ENCODE data around the gene ZDHHC8. TPM values are rescaled to one million over a fixed set of nuclear protein-coding genes. Genes with fewer than 3 reads are reported as not detected.

Gene ZDHHC8
- total RNA-seq, 2 experiments from 2014 or later: 57.9 to 66.3 TPM

DNA sequence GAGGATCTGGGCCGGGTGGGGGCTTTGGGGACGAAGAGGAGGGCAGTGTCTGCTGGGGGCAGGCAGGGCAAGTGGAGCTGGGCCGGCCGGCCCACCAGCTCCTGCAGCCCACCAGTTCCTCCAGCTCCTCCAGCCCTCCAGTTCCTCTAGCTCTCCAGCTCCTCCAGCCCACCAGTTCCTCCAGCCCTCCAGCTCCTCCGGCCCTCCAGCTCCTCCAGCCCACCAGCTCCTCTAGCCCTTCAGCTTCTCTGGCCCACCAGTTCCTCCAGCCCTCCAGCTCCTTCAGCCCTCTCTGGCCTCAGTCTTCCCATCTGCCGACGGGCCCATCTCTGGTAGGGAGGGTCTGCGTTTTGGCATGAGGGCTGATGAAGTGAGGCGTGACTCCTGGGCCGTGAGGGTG lies 28.4 kb downstream of the ZDHHC8 start:
- peaks cover 2% of the 10 kb centered on the region for H3K36me3 Mint-ChIP-seq
- H3K4me1 Mint-ChIP-seq: no peaks in the 10 kb centered on the region
- ATAC-seq (no peak), DNase-seq (no peak)
- H3K4me3 Mint-ChIP-seq: no peak overlapping the region
- no peaks in the 10 kb centered on the region for H3K27me3 Mint-ChIP-seq
- no peak overlapping the region for H3K27ac Mint-ChIP-seq
- H3K9me3 Mint-ChIP-seq (ENCODE audit: low read depth): peaks cover 5% of the 10 kb centered on the region
- CTCF ChIA-PET: no interaction called here

DNA sequence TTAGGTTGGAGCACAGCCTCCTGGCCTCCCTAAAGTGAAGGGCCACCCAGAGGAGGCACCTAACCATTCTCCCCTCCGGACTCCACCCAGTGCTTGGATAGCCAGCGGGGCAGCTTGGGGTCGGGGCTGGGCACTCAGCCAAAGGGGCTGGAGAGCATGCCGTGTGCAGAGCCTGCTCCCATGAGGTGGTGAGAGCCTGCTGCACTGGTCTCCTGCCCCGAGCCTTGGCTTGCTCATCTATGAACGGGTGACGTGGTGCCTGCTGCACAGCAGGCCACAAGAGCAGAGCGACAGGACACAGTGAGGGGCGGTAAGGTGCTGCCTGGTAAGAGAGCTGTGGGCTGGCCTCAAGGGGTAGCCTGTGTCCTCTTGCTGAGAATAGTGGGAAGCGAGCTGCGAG lies 33.3 kb downstream of the ZDHHC8 start:
- Mint-ChIP-seq H3K27ac (no peak overlapping the region), H3K36me3 (peaks cover 2% of the 10 kb centered on the region), H3K4me1 (no peaks in the 10 kb centered on the region), H3K27me3 (no peaks in the 10 kb centered on the region), H3K4me3 (no peak overlapping the region), H3K9me3 (ENCODE audit: low read depth) (peaks cover 5% of the 10 kb centered on the region)
- DNase-seq: no peak
- ATAC-seq: no peak
- CTCF ChIA-PET: interaction anchor here (0.6 kb wide), 1 partner anchor 714 kb away, joined by 3 read pairs; no protein-coding TSS in a partner anchor

DNA sequence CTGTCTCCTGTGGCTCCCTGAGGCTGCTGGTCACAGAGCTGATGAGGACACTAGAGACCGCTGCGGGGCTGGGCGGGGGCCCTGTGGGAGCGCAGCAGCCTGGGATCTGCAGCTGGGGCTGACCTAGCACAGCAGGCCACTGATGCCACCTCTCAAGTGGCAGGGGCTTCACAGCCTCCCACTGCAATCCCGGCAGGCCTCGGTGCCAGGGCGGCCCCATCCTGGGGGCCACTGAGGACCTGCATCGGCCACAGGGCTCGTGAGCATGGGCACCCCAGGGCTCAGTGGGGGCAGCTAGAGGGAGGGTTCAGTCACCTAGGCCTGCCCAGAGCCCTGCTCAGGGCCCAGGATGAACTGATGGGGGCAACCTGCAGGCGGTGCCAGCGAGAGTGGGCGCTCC lies 33.8 kb downstream of the ZDHHC8 start:
- CTCF ChIA-PET: interaction anchor here (0.6 kb wide), 1 partner anchor 715 kb away, joined by 3 read pairs; no protein-coding TSS in a partner anchor
- no peak overlapping the region for H3K27ac Mint-ChIP-seq

DNA sequence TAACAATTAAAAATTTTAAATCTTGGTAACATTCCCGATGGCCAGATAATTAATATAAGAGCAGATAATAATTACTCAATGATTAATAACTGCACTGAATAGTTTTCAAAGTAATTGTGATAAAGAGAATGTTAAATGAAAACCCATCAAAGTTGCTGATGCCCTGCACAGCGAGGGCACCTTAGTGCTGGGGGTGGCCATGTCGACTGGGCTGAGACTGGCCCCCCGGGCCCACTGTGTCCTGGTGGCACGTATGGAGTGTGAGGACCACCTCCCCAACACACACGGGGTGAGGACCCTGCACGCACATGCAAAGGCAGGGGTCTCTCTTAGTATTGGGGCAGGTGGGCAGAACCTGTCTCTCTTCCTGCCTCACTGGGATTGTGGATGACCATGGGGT lies 34.3 kb downstream of the ZDHHC8 start:
- CTCF ChIA-PET: no interaction called here
- no peak overlapping the region for H3K4me3 Mint-ChIP-seq
- peaks cover 2% of the 10 kb centered on the region for H3K36me3 Mint-ChIP-seq
- H3K27ac Mint-ChIP-seq: no peak overlapping the region
- DNase-seq (no peak), ATAC-seq (no peak)
- H3K9me3 Mint-ChIP-seq (ENCODE audit: low read depth): peaks cover 5% of the 10 kb centered on the region
- no peaks in the 10 kb centered on the region for H3K4me1 Mint-ChIP-seq
- no peaks in the 10 kb centered on the region for H3K27me3 Mint-ChIP-seq

More for the DNA sequence above, 33.8 kb downstream of the ZDHHC8 start:
- ATAC-seq (no peak), DNase-seq (no peak)
- H3K9me3 Mint-ChIP-seq (ENCODE audit: low read depth): peaks cover 5% of the 10 kb centered on the region
- H3K4me1 Mint-ChIP-seq: no peaks in the 10 kb centered on the region
- peaks cover 2% of the 10 kb centered on the region for H3K36me3 Mint-ChIP-seq
- no peaks in the 10 kb centered on the region for H3K27me3 Mint-ChIP-seq
- H3K4me3 Mint-ChIP-seq: no peak overlapping the region

DNA sequence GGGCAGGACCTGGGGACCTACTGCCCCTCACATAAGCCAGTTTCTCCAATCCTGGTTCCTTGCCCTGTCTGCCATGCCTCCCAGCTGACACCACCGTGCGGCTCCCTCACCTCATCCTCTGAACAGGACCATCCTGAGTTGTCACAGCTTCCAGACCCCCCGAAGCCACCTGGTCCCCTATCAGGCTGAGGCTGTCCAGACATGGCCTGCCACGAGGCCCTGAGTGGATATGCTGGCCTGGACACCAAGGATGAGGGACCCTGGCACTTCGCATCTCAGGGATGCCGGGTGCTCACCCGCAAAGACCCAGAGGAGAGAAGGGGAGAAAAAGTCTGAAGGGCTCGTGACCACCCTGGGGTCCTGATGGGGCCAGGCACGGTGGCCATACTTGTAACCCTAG lies 35.1 kb downstream of the ZDHHC8 start:
- no peak overlapping the region for H3K4me3 Mint-ChIP-seq
- H3K36me3 Mint-ChIP-seq: peaks cover 2% of the 10 kb centered on the region
- H3K9me3 Mint-ChIP-seq (ENCODE audit: low read depth): peaks cover 5% of the 10 kb centered on the region
- H3K27ac Mint-ChIP-seq: no peak overlapping the region
- CTCF ChIA-PET: interaction anchor here (1.1 kb wide), 1 partner anchor 71 kb away, joined by 3 read pairs; no protein-coding TSS in a partner anchor
- H3K27me3 Mint-ChIP-seq: no peaks in the 10 kb centered on the region
- no peaks in the 10 kb centered on the region for H3K4me1 Mint-ChIP-seq
- no peak for DNase-seq
- ATAC-seq: no peak

DNA sequence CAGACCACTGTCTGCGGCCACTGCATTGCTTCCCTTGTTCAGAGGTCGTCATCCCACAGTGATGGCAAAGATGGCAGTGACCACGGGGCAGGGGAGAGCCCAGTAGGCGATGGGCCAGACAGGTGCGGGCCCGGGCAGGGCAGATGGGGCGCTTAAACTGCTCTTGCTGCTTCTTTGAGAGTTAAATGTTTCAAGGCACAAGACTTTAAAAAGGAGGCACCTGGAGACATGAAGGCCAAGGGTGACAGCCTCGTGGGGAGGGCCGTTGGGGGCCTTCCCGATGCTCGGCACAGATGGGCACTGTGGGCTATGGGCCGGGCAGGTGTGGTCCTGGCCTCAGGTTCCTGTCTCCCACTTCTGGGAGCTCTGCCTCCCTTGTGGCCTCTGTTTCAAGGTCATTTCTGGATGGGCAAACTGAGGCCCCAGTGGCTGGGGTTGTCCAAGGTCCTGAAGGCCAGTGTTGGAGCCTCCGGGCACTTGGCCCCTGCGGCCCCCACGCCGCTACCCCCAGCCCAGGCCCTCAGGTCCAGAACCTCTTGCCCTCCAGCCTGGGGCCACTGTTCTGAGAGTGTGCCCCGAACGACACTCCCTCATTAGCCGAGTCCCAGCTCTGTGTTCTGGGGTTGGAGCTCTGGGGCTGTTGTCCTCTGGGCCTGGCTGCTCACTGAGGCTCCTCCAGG lies 36.2 kb downstream of the ZDHHC8 start:
- no peak overlapping the region for H3K4me3 Mint-ChIP-seq
- DNase-seq (no peak), ATAC-seq (no peak)
- H3K27ac Mint-ChIP-seq: no peak overlapping the region
- CTCF ChIA-PET: interaction anchor here (1.1 kb wide), 1 partner anchor 70 kb away, joined by 3 read pairs; no protein-coding TSS in a partner anchor
- H3K9me3 Mint-ChIP-seq (ENCODE audit: low read depth): peaks cover 5% of the 10 kb centered on the region
- peaks cover 2% of the 10 kb centered on the region for H3K36me3 Mint-ChIP-seq
- no peaks in the 10 kb centered on the region for H3K4me1 Mint-ChIP-seq
- H3K27me3 Mint-ChIP-seq: no peaks in the 10 kb centered on the region

DNA sequence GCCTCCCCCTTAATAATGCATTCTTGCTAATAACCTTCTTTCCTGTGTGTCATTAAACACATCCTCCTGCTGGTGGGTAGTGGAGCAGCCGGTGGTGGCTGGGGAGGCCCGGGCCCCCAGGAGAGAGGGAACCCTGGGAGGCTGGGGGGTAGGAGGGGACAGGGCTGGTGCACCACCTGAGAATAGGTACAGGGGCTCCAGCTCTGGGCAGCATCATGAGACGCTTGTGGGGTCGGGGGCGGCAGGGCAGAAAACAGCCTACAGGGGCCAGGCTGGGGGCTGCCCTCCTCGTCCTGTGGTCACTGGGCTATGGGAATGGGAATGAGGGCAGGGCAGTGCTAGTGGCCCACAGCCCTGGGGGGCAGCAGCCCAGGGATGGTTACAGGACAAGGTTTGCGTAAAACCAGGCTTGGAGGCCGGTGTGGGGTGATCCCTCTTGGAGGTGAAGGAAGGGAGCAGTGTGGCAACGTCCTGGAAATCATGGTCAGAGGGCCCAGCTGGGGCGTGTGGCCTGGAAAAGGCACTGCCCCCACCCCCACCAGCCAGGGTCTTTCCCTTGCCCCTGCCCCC lies 37.7 kb downstream of the ZDHHC8 start:
- H3K9me3 Mint-ChIP-seq (ENCODE audit: low read depth): peaks cover under 1% of the 10 kb centered on the region
- no peak overlapping the region for H3K27ac Mint-ChIP-seq
- no peak overlapping the region for H3K4me3 Mint-ChIP-seq
- no peak for DNase-seq
- H3K4me1 Mint-ChIP-seq: no peaks in the 10 kb centered on the region
- H3K27me3 Mint-ChIP-seq: no peaks in the 10 kb centered on the region
- H3K36me3 Mint-ChIP-seq: peaks cover under 1% of the 10 kb centered on the region
- CTCF ChIA-PET: interaction anchor here (1.0 kb wide), 1 partner anchor 68 kb away, joined by 3 read pairs; no protein-coding TSS in a partner anchor
- ATAC-seq: no peak

DNA sequence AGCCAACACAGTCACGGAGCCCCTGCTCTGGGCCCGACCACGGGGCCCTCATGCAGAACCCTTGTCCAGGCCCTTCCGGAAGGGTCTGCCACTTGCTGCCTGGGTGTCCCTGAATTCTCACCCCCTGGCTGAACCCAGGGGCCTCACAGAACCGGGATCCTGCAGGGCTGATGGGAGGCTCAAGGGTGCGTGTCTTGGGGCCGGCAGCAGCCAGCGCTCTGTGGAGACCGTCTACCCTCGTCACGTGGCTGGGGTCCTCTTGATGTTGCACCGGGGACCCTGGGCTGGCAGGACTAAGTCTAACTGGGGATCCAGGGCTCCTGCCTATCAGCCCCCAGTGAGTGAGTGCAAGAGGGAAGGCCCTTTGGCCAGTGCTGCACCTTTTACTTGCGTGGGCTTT lies 38.6 kb downstream of the ZDHHC8 start:
- Mint-ChIP-seq H3K27me3 (no peaks in the 10 kb centered on the region), H3K9me3 (ENCODE audit: low read depth) (no peaks in the 10 kb centered on the region), H3K27ac (no peak overlapping the region), H3K36me3 (no peaks in the 10 kb centered on the region), H3K4me3 (no peak overlapping the region), H3K4me1 (no peaks in the 10 kb centered on the region)
- CTCF ChIA-PET: interaction anchor here (1.7 kb wide), 1 partner anchor 13 kb away, joined by 4 read pairs; no protein-coding TSS in a partner anchor
- DNase-seq: no peak
- no peak for ATAC-seq

DNA sequence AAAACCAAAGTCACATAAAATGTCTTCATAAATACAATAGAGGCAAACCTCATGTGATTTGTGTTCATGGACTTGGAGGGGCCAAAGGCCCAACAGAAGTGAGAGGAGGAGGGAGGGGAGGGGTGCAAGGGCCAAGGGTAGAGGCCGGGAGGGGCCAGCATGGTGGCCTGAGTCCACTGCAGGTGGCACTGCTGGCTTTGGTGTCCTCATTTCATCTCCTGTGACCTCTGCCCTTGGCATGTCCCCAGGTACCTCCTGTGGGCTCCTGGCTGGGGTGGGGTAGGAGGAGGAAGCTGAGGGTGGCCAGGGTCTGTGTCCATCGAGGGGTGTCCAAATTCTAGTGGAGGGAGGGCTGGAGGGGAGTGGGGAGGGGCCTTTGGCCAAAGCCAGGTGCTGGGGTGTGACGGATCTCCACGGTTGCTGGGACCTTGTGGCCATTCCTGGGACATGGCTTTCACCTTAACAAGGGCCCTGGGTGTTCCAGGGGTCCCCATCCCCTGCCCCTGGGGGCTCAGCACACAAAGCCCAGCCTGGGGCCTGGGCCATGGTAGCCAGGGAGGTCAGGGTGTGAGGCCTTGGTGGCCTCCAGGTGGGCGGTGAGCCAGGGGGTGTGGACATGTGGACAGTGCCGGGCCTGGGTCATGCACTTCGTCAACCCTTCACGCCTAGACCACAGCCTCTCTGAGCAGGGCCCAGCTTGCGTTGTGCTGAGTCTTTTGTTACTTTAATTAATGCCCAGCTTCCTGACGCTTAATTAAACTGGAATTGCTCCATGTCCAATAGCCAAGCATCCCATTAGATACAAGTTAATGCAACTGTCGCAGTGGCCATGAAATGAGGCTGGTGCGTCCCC lies 39.9 kb downstream of the ZDHHC8 start:
- ATAC-seq: no peak
- Mint-ChIP-seq H3K36me3 (no peaks in the 10 kb centered on the region), H3K27ac (no peak overlapping the region), H3K4me3 (no peak overlapping the region), H3K9me3 (ENCODE audit: low read depth) (no peaks in the 10 kb centered on the region), H3K4me1 (no peaks in the 10 kb centered on the region), H3K27me3 (no peaks in the 10 kb centered on the region)
- no peak for DNase-seq
- CTCF ChIA-PET: interaction anchor here (1.7 kb wide), 1 partner anchor 14 kb away, joined by 4 read pairs; no protein-coding TSS in a partner anchor

DNA sequence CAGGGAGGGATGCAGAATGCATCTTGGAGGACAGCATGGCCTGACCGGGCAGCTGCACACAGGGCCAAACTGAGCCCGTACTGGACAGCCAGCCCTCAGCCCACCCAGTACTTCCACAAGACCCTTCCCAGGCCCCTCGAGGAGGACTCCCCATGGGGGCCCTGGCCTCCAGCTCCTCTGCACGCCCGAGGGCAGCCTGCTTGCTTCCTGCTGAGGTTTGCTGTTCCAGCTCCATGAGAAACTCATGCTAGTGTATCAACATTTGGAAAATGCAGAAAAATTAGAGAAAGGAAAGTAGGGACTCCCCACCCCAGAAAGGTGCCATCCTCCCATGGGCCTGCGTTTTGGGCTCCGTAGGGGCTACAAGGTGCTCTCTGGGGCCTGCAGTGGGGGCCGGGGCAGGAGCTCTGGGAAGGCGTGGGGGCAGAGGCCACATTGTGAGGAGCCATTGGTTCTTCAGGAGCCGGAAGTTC lies 40.6 kb downstream of the ZDHHC8 start:
- CTCF ChIA-PET: no interaction called here
- no peak overlapping the region for H3K27ac Mint-ChIP-seq
- no peaks in the 10 kb centered on the region for H3K9me3 Mint-ChIP-seq (ENCODE audit: low read depth)
- no peak for DNase-seq
- no peak overlapping the region for H3K4me3 Mint-ChIP-seq
- H3K36me3 Mint-ChIP-seq: no peaks in the 10 kb centered on the region
- no peak for ATAC-seq
- no peaks in the 10 kb centered on the region for H3K4me1 Mint-ChIP-seq
- H3K27me3 Mint-ChIP-seq: no peaks in the 10 kb centered on the region

DNA sequence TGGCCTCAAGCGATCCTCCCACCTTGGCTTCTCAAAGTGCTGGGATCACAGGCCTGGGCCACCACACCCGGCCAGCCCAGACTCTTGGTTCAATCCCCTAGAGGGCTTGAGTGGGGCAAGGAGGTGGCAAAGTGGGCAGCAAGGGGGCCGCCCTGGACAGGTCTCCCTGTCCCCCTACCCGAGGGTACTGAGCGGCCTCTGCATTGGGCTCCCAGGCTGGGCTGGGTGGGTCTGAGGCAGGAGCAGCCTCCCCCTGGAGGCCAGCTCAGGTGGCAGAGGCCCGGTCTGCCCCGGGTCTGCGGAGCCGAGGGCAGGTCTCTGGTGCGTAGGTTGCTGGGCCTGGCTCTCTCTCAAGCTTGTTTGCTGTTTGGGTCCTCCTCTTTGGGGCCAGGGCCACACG lies 41.6 kb downstream of the ZDHHC8 start:
- no peak overlapping the region for H3K27ac Mint-ChIP-seq

DNA sequence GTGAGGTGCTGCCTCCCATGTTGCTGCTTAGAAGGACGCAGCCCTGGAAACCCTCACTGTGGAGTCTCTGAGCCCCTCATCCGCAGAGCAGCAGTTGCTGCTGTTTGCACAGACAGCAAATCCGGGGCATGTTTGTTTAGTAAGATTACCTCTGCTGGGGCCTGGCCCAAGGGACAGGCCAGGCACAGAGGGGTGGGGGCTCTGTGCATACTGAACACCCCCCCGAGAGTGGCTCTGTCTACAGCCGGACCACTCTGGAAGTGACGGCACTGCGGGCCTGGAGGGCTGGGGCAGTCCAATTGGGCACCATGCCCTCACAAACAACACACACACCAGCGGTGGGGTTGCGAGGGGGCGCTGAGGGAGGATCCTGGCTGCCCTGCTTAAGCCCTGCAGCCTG lies 42.2 kb downstream of the ZDHHC8 start:
- ATAC-seq (no peak), DNase-seq (no peak)
- Mint-ChIP-seq H3K27me3 (no peaks in the 10 kb centered on the region), H3K36me3 (no peaks in the 10 kb centered on the region), H3K4me3 (no peak overlapping the region), H3K9me3 (ENCODE audit: low read depth) (no peaks in the 10 kb centered on the region), H3K4me1 (no peaks in the 10 kb centered on the region), H3K27ac (no peak overlapping the region)
- CTCF ChIA-PET: no interaction called here

More for the DNA sequence above, 41.6 kb downstream of the ZDHHC8 start:
- DNase-seq (no peak), ATAC-seq (no peak)
- H3K27me3 Mint-ChIP-seq: no peaks in the 10 kb centered on the region
- H3K9me3 Mint-ChIP-seq (ENCODE audit: low read depth): no peaks in the 10 kb centered on the region
- no peaks in the 10 kb centered on the region for H3K4me1 Mint-ChIP-seq
- no peaks in the 10 kb centered on the region for H3K36me3 Mint-ChIP-seq
- CTCF ChIA-PET: no interaction called here
- no peak overlapping the region for H3K4me3 Mint-ChIP-seq

DNA sequence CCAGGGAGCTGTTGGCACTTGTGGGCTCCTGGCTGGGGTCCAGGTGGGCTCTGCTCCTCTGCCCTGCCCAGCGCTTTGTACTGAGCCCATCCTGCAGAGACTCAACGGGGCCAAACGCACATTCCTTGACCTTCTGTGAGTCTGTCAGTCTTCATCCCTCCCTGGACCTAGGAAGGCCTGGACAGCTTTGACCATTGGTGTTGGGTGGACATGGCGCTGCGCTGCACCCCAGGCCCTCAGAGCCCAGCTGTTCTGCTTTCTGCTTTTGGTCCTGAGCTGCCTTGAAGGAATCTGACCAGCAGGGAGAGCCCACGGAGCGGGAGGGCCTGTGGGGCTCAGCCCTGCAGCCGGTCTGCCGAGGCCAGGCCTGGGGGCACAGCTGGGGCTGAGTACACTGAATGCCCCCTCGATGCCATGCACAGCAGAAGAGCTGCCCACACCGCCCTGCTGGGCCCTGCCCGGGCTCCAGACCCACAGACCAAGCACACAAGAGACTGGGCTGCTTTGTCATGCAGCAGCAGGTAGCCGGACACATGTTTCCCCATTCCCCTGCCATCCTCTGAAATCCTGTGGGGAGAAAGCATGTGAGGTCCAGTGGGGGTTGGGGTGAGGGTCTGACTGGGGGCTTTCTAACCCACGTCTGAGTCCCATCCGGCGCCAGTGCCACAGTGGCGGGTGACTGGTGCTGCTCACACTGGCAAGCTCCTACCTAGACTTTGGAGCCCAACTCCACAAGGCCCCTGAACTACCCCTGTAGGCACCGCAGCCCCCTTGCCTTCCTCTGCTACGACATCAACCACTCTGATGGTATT lies 43.4 kb downstream of the ZDHHC8 start:
- Mint-ChIP-seq H3K4me1 (no peaks in the 10 kb centered on the region), H3K4me3 (no peak overlapping the region), H3K9me3 (ENCODE audit: low read depth) (no peaks in the 10 kb centered on the region), H3K36me3 (no peaks in the 10 kb centered on the region), H3K27me3 (no peaks in the 10 kb centered on the region), H3K27ac (no peak overlapping the region)
- ATAC-seq (no peak), DNase-seq (no peak)
- CTCF ChIA-PET: interaction anchor here (1.2 to 2.3 kb wide), 3 partner anchors 18 to 94 kb away, joined by 3 to 10 read pairs (median 5); no protein-coding TSS in a partner anchor
